ENCODE measurements around the gene KCNIP4. TPM values are rescaled to one million over a fixed set of nuclear protein-coding genes. Genes with fewer than 3 reads are reported as not detected.

Gene KCNIP4
- total RNA-seq, 1 experiment from 2014 or later, result 0.91 TPM

DNA sequence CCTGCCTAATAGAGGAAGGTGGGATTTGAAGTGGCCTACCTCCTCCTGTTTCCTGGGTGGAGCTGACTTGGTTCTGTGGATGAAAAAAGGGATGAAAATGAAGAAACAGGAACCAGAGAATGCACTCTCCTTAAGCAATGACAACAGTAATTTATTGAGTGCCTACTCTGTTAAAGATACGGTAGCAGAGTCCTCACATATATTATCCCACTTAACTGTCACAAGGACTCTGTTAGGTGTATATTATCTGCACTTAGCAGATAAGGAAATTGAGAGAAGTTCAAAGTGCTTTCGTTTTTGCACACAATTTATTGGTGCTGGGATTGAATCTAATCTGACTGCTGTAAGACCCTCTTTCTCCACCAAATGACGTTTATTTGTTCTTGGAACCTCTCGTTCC lies 947.1 kb downstream of the KCNIP4 start:
- POLR2A ChIA-PET, result no interaction called here
- Mint-ChIP-seq H3K27ac (ENCODE audit: low read depth, unreplicated experiment) (no peak overlapping the region), H3K9me3 (ENCODE audit: unreplicated experiment) (peaks cover 14% of the 10 kb centered on the region), H3K4me3 (ENCODE audit: unreplicated experiment) (no peak overlapping the region), H3K27me3 (ENCODE audit: insufficient read depth, unreplicated experiment) (no peaks in the 10 kb centered on the region), H3K36me3 (ENCODE audit: insufficient read depth, unreplicated experiment) (no peaks in the 10 kb centered on the region), H3K4me1 (ENCODE audit: insufficient read depth, unreplicated experiment) (peaks cover 5% of the 10 kb centered on the region)
- no TSS peak for BruUV-seq (replicated peaks)
- TF ChIP-seq, protein P1, sequence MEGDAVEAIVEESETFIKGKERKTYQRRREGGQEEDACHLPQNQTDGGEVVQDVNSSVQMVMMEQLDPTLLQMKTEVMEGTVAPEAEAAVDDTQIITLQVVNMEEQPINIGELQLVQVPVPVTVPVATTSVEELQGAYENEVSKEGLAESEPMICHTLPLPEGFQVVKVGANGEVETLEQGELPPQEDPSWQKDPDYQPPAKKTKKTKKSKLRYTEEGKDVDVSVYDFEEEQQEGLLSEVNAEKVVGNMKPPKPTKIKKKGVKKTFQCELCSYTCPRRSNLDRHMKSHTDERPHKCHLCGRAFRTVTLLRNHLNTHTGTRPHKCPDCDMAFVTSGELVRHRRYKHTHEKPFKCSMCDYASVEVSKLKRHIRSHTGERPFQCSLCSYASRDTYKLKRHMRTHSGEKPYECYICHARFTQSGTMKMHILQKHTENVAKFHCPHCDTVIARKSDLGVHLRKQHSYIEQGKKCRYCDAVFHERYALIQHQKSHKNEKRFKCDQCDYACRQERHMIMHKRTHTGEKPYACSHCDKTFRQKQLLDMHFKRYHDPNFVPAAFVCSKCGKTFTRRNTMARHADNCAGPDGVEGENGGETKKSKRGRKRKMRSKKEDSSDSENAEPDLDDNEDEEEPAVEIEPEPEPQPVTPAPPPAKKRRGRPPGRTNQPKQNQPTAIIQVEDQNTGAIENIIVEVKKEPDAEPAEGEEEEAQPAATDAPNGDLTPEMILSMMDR (IDR thresholded peaks at IDR 0.05; ENCODE audit: unreplicated experiment), result no peak
- CTCF ChIA-PET, result interaction anchor here (0.7 kb wide), 1 partner anchor 135 kb away, joined by 3 read pairs; no protein-coding TSS in a partner anchor
- no peak for DNase-seq (ENCODE audit: unreplicated experiment)
- intact Hi-C loops (cut with micrococcal nuclease), result no loop called here

DNA sequence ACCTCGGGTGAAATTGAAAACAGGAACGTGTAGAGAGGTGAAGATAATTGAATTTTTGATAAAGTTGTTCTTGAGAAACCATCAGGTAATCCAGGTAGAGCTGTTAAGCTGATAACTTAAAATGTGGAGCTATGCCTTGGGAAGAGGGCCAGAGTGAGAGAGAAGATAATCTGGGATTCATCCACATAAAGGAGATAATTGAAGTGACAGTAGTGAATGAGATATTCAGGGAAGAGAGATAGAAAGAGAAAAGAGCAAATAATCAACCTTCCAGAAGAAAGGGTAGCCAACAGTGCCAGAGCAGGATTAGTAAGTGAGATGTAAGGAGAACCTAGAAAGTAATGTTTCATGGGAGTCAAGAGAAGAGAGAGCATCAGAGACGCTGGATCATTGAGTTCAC lies 950.7 kb downstream of the KCNIP4 start:
- H3K27ac Mint-ChIP-seq (ENCODE audit: low read depth, unreplicated experiment), result no peak overlapping the region
- TF ChIP-seq, protein P1 (IDR thresholded peaks at IDR 0.05; ENCODE audit: unreplicated experiment), result no peak
- no TSS peak for BruUV-seq (replicated peaks)
- no peak overlapping the region for H3K4me3 Mint-ChIP-seq (ENCODE audit: unreplicated experiment)
- intact Hi-C loops (cut with micrococcal nuclease), result no loop called here
- H3K9me3 Mint-ChIP-seq (ENCODE audit: unreplicated experiment), result no peaks in the 10 kb centered on the region
- POLR2A ChIA-PET, result no interaction called here
- DNase-seq (ENCODE audit: unreplicated experiment), result no peak
- H3K4me1 Mint-ChIP-seq (ENCODE audit: insufficient read depth, unreplicated experiment), result peaks cover under 1% of the 10 kb centered on the region
- no peaks in the 10 kb centered on the region for H3K36me3 Mint-ChIP-seq (ENCODE audit: insufficient read depth, unreplicated experiment)
- H3K27me3 Mint-ChIP-seq (ENCODE audit: insufficient read depth, unreplicated experiment), result no peaks in the 10 kb centered on the region
- CTCF ChIA-PET, result no interaction called here

DNA sequence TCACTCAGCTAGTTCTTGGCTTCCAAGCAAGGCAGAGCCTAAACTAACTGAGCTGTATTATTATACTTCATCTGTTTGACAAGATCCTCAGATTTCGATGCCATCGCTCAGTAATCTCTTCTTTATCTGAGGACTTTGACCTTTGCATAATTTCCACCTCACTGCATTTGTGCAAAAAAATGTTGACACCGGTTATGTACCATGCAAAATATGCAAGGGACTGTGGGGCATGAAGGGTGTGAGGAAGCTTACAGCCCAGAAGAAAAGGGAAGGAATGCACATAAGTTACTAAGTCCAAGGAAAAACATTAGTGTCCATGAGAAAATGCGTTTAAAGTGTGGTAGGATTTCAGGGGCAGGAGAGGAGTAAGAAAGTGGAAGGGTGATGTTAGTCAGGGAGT lies 953.0 kb downstream of the KCNIP4 start:
- H3K36me3 Mint-ChIP-seq (ENCODE audit: insufficient read depth, unreplicated experiment), result no peaks in the 10 kb centered on the region
- H3K4me1 Mint-ChIP-seq (ENCODE audit: insufficient read depth, unreplicated experiment), result no peaks in the 10 kb centered on the region
- no peak overlapping the region for H3K27ac Mint-ChIP-seq (ENCODE audit: low read depth, unreplicated experiment)
- TF ChIP-seq, protein P1 (IDR thresholded peaks at IDR 0.05; ENCODE audit: unreplicated experiment), result no peak
- DNase-seq (ENCODE audit: unreplicated experiment), result no peak
- ChIA-PET CTCF (interaction anchor here (0.6 to 2.0 kb wide), 2 partner anchors 221 to 509 kb away, joined by 4 to 6 read pairs; no protein-coding TSS in a partner anchor), POLR2A (no interaction called here)
- no peaks in the 10 kb centered on the region for H3K27me3 Mint-ChIP-seq (ENCODE audit: insufficient read depth, unreplicated experiment)
- peaks cover 8% of the 10 kb centered on the region for H3K9me3 Mint-ChIP-seq (ENCODE audit: unreplicated experiment)
- H3K4me3 Mint-ChIP-seq (ENCODE audit: unreplicated experiment), result no peak overlapping the region
- intact Hi-C loops (cut with micrococcal nuclease), result no loop called here
- no TSS peak for BruUV-seq (replicated peaks)

DNA sequence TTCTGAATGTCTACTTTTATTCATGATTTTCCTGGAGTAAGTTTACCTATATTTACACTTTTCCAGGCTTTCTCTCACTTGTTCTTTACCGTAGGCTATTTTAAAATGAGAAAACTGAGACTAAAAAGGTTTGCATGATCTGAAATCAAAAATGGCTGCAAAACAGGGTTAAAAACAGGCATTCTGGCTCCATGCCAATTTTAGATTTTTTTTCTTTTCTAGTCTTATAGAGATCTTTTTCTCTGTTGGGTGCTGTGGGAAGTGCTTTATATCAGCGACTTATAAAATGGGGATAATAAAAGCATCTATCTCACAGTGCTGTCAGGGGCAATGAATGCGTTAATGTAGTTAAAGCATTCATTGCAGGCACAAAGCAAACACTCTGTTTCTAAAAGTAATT lies 953.6 kb downstream of the KCNIP4 start:
- ChIA-PET CTCF (interaction anchor here (2.0 kb wide), 1 partner anchor 221 kb away, joined by 6 read pairs; no protein-coding TSS in a partner anchor), POLR2A (no interaction called here)
- no TSS peak for BruUV-seq (replicated peaks)
- Mint-ChIP-seq H3K4me1 (ENCODE audit: insufficient read depth, unreplicated experiment) (no peaks in the 10 kb centered on the region), H3K27ac (ENCODE audit: low read depth, unreplicated experiment) (no peak overlapping the region), H3K27me3 (ENCODE audit: insufficient read depth, unreplicated experiment) (no peaks in the 10 kb centered on the region), H3K9me3 (ENCODE audit: unreplicated experiment) (peaks cover 8% of the 10 kb centered on the region), H3K36me3 (ENCODE audit: insufficient read depth, unreplicated experiment) (no peaks in the 10 kb centered on the region), H3K4me3 (ENCODE audit: unreplicated experiment) (no peak overlapping the region)
- DNase-seq (ENCODE audit: unreplicated experiment), result no peak
- intact Hi-C loops (cut with micrococcal nuclease), result no loop called here
- TF ChIP-seq, protein P1 (IDR thresholded peaks at IDR 0.05; ENCODE audit: unreplicated experiment), result no peak
